UCSD-AML1 (cell line): ENCODE measurements around the gene P2RX5.
"Not testable (repeated sequence)": the region's sequence is repeated elsewhere in the genome, so short reads cannot be mapped to it uniquely, and the experiment has no call there.

Source experiments
- DNase-seq: peaks from one replicate; lab custom pipeline; 2025; ENCODE audit not compliant: unreplicated experiment; lab: John Stamatoyannopoulos, UW

Gene P2RX5

DNA sequence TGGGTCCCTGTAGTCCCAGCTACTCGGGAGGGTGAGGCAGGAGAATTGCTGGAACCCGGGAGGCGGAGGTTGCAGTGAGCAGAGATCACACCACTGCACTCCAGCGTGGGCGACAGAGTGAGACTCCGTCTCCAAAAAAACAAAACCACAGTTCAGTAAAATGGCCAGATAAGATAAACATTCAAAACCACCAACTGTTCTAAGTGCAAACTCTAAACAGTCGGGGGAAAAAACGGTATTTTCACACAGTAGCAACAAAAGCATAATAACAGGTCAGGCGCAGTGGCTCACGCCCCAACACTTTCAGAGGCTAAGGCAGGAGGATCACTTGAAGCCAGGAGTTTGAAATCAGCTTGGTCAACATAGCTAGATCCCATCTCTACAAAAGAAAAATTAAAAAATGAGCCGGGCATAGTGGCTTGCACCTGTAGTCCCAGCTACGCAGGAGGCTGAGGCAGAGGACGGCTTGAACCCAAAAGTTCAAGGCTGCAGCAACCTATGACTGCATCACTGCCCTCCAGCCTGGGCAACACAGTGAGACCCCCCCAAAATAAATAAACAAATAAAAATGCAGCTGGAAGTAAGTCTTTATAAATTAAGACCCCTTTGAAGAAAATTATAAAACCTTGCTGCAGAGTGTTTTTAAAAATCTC is 17.0 kb upstream of the P2RX5 start:
- DNase-seq = no peak

- DNase-seq = no peak
These were observed 15.0 kb upstream of the P2RX5 start for GRCh38 chr17:3710951-3711383.

- no peak for DNase-seq
These were observed 12.4 kb upstream of the P2RX5 start for GRCh38 chr17:3708366-3708765.

DNA sequence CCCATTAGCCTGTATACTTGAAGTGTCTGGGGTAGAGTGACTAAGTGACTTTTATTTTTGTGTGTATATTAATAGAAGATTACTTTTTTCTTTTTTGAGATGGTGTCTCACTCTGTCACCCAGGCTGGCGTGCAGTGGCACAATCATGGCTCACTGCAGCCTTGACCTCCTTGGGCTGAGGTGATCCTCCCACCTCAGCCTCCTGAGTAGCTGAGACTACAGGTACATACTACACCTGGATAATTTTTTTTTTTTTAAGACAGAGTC is 9.7 kb upstream of the P2RX5 start:
- not testable (repeated sequence) for DNase-seq

GRCh38 chr17:3704931-3705717 is 9.2 kb upstream of the P2RX5 start:
- DNase-seq = no peak

DNA sequence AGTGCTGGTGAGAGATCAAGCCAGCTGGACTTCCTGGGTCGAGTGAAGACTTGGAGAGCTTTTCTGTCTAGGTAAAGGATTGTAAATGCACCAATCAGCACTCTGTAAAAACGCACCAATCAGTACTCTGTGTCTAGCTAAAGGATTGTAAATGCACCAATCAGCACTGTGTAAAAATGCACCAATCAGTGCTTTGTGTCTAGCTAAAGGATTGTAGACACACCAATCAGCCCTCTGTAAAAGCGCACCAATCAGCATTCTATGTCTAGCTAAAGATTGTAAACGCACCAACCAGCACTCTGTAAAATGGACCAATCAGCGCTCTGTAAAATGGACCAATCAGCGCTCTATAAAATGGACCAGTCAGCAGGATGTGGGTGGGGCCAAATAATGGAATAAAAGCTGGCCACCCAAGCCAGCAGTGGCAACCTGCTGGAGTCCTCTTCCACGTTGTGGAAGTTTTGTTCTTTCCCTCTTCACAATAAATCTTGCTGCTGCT is 6.1 kb upstream of the P2RX5 start:
- not testable (repeated sequence) for DNase-seq

DNA sequence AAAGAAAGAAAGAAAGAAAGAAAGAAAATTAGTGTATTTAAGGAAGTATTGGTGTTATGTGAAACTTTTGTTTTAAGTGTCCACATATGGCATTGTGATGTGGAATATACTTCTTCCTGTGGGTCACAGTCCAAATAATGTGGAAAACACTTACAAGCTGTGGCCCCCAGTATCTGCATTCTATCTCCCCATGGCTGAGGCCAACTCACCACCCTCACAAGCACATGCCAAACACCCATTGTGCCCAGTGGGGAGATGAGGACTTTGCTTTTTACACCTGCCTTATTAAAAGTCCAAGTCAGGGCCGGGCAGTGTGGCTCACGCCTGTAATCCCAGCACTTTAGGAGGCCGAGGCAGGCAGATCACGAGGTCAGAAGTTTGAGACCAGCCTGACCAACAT is 4.0 kb upstream of the P2RX5 start:
- DNase-seq = no peak

GRCh38 chr17:3698139-3698538 is 2.2 kb upstream of the P2RX5 start:
- no peak for DNase-seq

- no peak for DNase-seq
These were observed 1.1 kb upstream of the P2RX5 start for GRCh38 chr17:3697103-3697476.

- no peak for DNase-seq
These were observed 729 bp downstream of the P2RX5 start for GRCh38 chr17:3695129-3695722.

DNA sequence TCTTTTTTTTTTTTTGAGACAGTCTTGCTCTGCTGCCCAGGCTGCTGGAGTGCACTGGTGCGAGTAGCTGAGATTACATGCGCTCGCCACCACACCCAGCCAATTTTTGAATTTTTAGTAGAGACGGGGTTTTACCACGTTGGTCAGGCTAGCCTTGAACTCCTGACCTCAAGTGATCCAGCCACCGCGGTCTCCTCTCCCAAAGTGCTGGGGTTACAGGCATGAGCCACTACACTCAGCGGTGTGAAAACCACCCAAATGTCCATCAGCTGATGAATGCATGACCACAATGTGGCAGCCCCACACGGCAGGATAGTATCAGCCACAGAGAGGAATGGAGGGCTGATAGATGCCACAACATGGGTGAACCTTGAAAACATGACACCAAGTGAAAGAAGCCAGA is 2.1 kb downstream of the P2RX5 start:
- DNase-seq = no peak

GRCh38 chr17:3693141-3693540 is 2.8 kb downstream of the P2RX5 start:
- no peak for DNase-seq

GRCh38 chr17:3692346-3692745 is 3.6 kb downstream of the P2RX5 start:
- no peak for DNase-seq

DNA sequence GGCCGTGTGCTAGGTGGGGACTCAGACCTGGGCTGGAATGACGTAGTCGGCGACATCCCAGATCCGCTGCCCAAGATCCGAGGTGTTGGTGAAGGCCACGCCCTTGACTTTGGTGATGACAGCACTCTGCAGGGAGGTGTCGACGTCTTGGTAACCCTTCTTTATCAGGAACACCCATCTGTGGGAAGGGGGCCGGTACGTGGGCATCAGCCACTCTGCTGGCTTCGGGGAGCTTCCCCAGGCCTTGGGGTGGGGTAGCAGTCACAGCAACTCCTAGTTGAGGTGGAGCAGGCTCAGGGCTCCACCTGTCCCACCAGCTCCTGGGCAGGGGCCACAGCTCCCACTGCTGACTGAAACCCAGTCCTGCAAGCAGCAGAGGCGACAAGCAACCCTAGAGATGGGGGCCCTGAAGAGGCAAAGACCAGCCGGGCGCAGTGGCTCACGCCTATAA is 4.3 kb downstream of the P2RX5 start:
- no peak for DNase-seq

DNA sequence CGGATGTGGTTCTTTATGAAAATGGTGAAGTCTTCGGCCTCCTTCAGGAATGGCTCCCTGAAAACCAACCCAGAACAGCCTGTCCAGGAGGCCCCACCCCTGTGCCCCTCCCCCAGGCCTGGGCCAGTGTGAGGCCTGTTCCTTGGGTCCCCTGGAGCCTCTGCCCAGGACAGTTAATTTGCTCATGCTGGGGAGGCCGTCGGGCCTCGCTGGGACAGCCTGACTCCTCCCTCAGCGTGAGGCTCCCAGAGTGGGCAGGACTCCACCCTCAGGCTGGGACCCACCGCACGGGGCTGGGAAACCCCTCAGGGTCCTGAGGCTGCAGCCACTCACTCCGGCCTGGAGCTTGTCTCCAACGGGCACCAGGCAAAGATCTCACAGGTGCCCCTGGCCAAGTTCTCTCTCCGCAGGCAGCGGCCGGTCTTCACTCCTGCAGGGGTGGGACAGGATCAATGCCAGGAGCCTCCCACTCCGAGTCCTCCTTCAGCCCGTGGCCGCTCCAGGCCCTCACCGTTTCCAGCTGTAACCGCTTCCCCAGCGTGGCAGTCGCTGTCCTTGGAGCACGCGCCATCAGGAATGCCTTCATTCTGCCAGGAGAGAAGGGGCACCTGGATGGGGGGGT is 5.8 kb downstream of the P2RX5 start:
- no peak for DNase-seq

DNA sequence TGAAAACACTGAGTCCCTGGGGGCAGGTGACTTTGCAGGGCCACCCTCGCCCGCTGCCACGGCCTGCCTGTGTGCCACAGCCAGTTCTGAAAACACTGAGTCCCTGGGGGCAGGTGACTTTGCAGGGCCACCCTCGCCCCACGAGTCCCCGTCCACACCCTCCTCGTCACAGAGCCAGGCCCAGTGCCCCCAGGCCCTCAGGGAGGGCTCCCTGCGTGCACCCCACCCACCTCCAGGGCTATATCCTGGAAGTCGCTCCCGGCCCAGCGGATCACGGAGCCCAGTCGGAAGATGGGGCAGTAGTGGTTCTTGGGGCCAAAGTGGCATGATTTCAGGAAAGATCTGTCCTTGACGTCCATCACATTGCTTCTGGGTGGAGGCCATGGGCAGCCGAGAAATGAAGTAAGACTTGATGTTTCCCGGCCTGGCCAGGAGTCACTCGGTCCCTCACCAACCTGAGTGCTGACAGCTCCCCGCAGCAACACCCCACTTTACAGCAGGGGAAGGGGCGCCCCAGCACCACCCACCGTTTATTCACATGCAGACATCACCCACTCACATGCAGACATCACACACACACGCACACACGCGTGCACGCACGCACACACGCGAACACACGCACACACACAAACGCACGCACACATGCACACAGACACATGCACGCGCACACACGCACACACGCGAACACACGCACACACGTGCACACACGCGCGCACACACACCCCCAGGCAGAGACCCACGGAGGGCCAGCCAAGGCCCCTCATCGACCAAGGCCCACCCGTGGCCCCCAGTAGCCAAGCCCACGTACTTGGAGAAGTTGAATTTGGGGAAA is 6.5 kb downstream of the P2RX5 start:
- no peak for DNase-seq

DNA sequence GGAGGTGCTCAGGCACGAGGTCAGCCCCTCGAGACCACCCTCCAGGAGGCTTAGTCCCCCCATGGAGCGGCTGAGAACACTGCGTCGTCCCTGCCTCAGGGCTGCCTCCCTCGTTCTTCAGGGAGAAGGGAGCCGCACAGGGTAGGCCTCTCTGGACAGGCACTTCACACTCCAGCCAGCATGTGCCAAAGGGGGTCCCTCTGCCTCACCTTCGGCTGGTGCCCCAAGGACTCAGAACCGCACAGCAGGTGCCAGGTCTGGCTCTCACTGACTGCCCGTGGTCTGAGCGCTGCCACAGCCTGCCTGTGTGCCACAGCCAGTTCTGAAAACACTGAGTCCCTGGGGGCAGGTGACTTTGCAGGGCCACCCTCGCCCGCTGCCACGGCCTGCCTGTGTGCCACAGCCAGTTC is 7.1 kb downstream of the P2RX5 start:
- no peak for DNase-seq

DNA sequence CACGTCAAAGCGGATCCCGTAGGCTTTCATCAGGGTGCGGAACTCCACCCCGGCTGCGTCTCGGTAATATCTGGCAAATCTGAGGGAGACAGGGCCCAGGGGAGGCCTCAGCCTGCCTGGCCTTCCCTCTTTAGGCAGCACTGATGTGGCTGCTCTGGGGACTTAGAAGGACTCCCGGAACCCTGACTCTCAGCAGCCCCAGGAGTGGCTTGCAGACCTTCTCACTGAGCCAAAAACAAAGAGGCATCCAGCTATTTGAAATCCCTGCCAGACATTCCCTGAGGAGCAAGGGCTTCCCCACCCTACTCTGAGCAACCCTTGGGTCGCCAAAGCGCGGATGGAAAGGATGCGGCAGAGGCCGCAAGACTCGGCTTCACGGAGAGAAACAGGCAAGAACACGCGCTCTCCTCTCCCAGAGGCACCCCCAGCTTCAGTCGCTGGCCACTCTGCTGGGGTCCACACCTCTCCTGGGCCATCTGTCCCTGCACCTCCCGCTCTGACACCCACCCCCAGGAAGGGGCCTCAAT is 7.9 kb downstream of the P2RX5 start:
- no peak for DNase-seq

- DNase-seq = no peak
These were observed 10.8 kb downstream of the P2RX5 start for GRCh38 chr17:3685174-3685573.

DNA sequence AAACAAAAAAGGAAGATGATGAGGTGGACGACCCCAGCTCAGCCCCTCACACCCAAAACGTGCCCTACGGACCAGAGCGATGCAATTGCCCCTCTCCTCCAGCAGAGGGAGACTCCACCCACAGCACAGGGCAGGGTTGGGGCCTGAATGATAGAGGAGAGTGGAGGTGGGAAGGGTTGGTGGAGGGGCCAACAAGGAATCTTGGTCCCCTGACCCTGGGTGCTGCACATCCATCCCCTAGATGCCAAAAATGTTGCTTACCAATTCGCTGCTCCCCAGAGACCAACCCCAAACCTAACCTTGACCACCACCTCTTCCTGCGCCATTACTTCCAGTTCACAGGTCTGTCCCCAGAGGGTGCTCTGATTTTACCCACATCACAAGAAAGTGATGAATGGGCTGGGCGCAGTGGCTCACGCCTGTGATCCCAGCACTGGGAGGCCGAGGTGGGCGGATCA is 12.9 kb downstream of the P2RX5 start:
- peak; percentile 44 for DNase-seq

DNA sequence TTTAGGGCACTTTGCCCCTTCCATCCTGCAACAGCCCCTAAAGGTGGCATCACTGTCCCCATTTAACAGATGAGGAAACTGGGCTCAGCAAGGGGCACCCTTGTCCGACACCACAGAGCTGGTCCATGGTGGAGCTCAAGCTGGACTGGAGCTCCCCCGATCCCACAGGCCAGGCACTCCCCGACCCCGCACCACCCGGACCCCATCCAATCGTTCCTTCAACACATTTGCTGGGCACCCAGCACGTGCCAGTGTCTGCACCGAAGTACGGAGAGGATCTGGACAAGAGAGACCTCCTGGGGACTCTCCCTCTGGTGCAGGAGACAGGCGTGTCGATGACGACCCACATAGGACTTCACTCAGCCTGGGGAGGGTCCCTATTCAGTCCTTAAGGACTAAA is 13.9 kb downstream of the P2RX5 start:
- no peak for DNase-seq
